ENCODE data around the gene TUBB4B.
A peak's percentile ranks its signal among the peaks of the same experiment; 100 is the strongest.

TUBB4B gene

GRCh38 chr9:137244486-137245449, 3.7 kb downstream of the TUBB4B start:
- no peaks in the 10 kb centered on the region for H3K9me3 ChIP-seq (ENCODE audit: control insufficient read depth, insufficient read depth, low read length)
- no peak overlapping the region for H3K9ac ChIP-seq (ENCODE audit: low read depth, low read length)
- peaks cover 18% of the 10 kb centered on the region; the same call in 1 of the 2 replicates for H3K4me1 ChIP-seq (ENCODE audit: insufficient read depth, low read length)
- H3K36me3 ChIP-seq (ENCODE audit: insufficient read depth, low read length) = peaks cover 12% of the 10 kb centered on the region

- H3K9ac ChIP-seq (ENCODE audit: low read depth, low read length) = no peak overlapping the region
These were observed 4.6 kb downstream of the TUBB4B start for GRCh38 chr9:137245450-137246421.

GRCh38 chr9:137247135-137247915, 6.2 kb downstream of the TUBB4B start:
- no peak overlapping the region for H3K9ac ChIP-seq (ENCODE audit: low read depth, low read length)
- H3K36me3 ChIP-seq (ENCODE audit: insufficient read depth, low read length) = peaks cover 11% of the 10 kb centered on the region
- H3K9me3 ChIP-seq (ENCODE audit: control insufficient read depth, insufficient read depth, low read length) = no peaks in the 10 kb centered on the region
- H3K4me1 ChIP-seq (ENCODE audit: insufficient read depth, low read length) = peaks cover 25% of the 10 kb centered on the region; the same call in 1 of the 2 replicates

More at GRCh38 chr9:137245450-137246421, 4.6 kb downstream of the TUBB4B start:
- Histone ChIP-seq H3K36me3 (ENCODE audit: insufficient read depth, low read length) (peaks cover 12% of the 10 kb centered on the region), H3K4me1 (ENCODE audit: insufficient read depth, low read length) (peaks cover 22% of the 10 kb centered on the region; the same call in 1 of the 2 replicates), H3K9me3 (ENCODE audit: control insufficient read depth, insufficient read depth, low read length) (no peaks in the 10 kb centered on the region)

GRCh38 chr9:137247916-137248175, 6.8 kb downstream of the TUBB4B start:
- no peak overlapping the region for H3K9ac ChIP-seq (ENCODE audit: low read depth, low read length)
- H3K4me1 ChIP-seq (ENCODE audit: insufficient read depth, low read length) = peaks cover 22% of the 10 kb centered on the region; the same call in 1 of the 2 replicates
- H3K36me3 ChIP-seq (ENCODE audit: insufficient read depth, low read length) = peaks cover 5% of the 10 kb centered on the region; the same call in 1 of the 2 replicates
- H3K9me3 ChIP-seq (ENCODE audit: control insufficient read depth, insufficient read depth, low read length) = no peaks in the 10 kb centered on the region

- Histone ChIP-seq H3K4me1 (ENCODE audit: insufficient read depth, low read length) (peaks cover 8% of the 10 kb centered on the region; the same call in 1 of the 2 replicates), H3K9ac (ENCODE audit: low read depth, low read length) (no peak overlapping the region), H3K9me3 (ENCODE audit: control insufficient read depth, insufficient read depth, low read length) (no peaks in the 10 kb centered on the region), H3K36me3 (ENCODE audit: insufficient read depth, low read length) (no peaks in the 10 kb centered on the region)
These were observed 9.5 kb downstream of the TUBB4B start for GRCh38 chr9:137250329-137251193.

- no peaks in the 10 kb centered on the region for H3K36me3 ChIP-seq (ENCODE audit: insufficient read depth, low read length)
- H3K9me3 ChIP-seq (ENCODE audit: control insufficient read depth, insufficient read depth, low read length) = no peaks in the 10 kb centered on the region
- H3K4me1 ChIP-seq (ENCODE audit: insufficient read depth, low read length) = peaks cover 8% of the 10 kb centered on the region; the same call in 1 of the 2 replicates
- no peak within 1 kb of the TSS for H3K9ac ChIP-seq (ENCODE audit: low read depth, low read length)
These were observed 10.0 kb downstream of the TUBB4B start, which contains the start of gene STPG3 for GRCh38 chr9:137251194-137251461. TSS of gene STPG3 (plus strand) at chr9:137251286. CDS start at chr9:137251287, 1 bp downstream.

- Histone ChIP-seq H3K36me3 (ENCODE audit: insufficient read depth, low read length) (peaks cover 2% of the 10 kb centered on the region; the same call in 1 of the 2 replicates), H3K9ac (ENCODE audit: low read depth, low read length) (no peak overlapping the region), H3K4me1 (ENCODE audit: insufficient read depth, low read length) (peaks cover 8% of the 10 kb centered on the region; the same call in 1 of the 2 replicates), H3K9me3 (ENCODE audit: control insufficient read depth, insufficient read depth, low read length) (no peaks in the 10 kb centered on the region)
These were observed 10.6 kb downstream of the TUBB4B start for GRCh38 chr9:137251490-137252268.

GRCh38 chr9:137252555-137253506, 11.7 kb downstream of the TUBB4B start:
- Histone ChIP-seq H3K36me3 (ENCODE audit: insufficient read depth, low read length) (peaks cover 8% of the 10 kb centered on the region), H3K9ac (ENCODE audit: low read depth, low read length) (no peak overlapping the region), H3K9me3 (ENCODE audit: control insufficient read depth, insufficient read depth, low read length) (no peaks in the 10 kb centered on the region), H3K4me1 (ENCODE audit: insufficient read depth, low read length) (peaks cover 8% of the 10 kb centered on the region; the same call in 1 of the 2 replicates)

- Histone ChIP-seq H3K9me3 (ENCODE audit: control insufficient read depth, insufficient read depth, low read length) (no peaks in the 10 kb centered on the region), H3K36me3 (ENCODE audit: insufficient read depth, low read length) (peaks cover 12% of the 10 kb centered on the region), H3K9ac (ENCODE audit: low read depth, low read length) (peak overlapping the region; percentile 55; the same call in 1 of the 2 replicates), H3K4me1 (ENCODE audit: insufficient read depth, low read length) (peaks cover 8% of the 10 kb centered on the region; the same call in 1 of the 2 replicates)
These were observed 12.9 kb downstream of the TUBB4B start for GRCh38 chr9:137253717-137254623.

- no peaks in the 10 kb centered on the region for H3K9me3 ChIP-seq (ENCODE audit: control insufficient read depth, insufficient read depth, low read length)
- peak within 1 kb of the TSS; percentile 55 for H3K9ac ChIP-seq (ENCODE audit: low read depth, low read length)
- peaks cover 12% of the 10 kb centered on the region for H3K36me3 ChIP-seq (ENCODE audit: insufficient read depth, low read length)
- peaks cover 8% of the 10 kb centered on the region; the same call in 1 of the 2 replicates for H3K4me1 ChIP-seq (ENCODE audit: insufficient read depth, low read length)
These were observed 13.7 kb downstream of the TUBB4B start, which contains the start of gene NELFB for GRCh38 chr9:137254624-137255447. TSS of gene NELFB (plus strand) at chr9:137255327.

Data from ES-I3 (cell line).